Endothelial cell of umbilical vein (primary cell): ENCODE measurements around the gene TNFSF18. TPM values are rescaled to one million over a fixed set of nuclear protein-coding genes. Genes with fewer than 3 reads are reported as not detected.

Experiments
- Bru-seq: library from RNA; stranded (reverse); fragments of 400-500 nt; gene quantifications from one replicate; lab custom pipeline; 2021; lab: Mats Ljungman, UMichigan
- BruChase-seq, 2 experiments: library from RNA; stranded (reverse); fragments of 400-500 nt; gene quantifications; one replicate each; lab custom pipeline; 2021; lab: Mats Ljungman, UMichigan
- BruUV-seq: library from RNA; stranded (reverse); fragments of 400-500 nt; replicated peaks from 2 replicates; lab custom pipeline; 2021; lab: Mats Ljungman, UMichigan
- CTCF ChIA-PET: fragments of 300-600, 350-600 bp; sonication (Branson Sonifier 250); formaldehyde crosslinking; loops from one replicate; lab custom pipeline; 2021; ENCODE audit warnings: antibody characterized with exemption, inconsistent platforms; lab: Charles Lee
- POLR2A ChIA-PET: fragments of 300-600, 350-600 bp; sonication (Branson Sonifier 250); formaldehyde crosslinking; loops from one replicate; lab custom pipeline; 2021; ENCODE audit warnings: antibody characterized with exemption, inconsistent platforms; lab: Charles Lee
- DNase-seq: peaks from one replicate; pipeline ENCODE4 v3.0.0-alpha.2; 2011; ENCODE audit warnings: low read depth, low spot score
- FAIRE-seq: peaks from 2 replicates; lab custom pipeline; 2011; peaks lifted over from hg19 to GRCh38; lab: Jason Lieb, UNC
- H2AFZ ChIP-seq: 2 replicates; pipeline ENCODE4 v1.6.0; 2012; ENCODE audit warnings: low read depth, low read length, control low read depth, inconsistent platforms
- H3K27ac ChIP-seq: 2 replicates; pipeline ENCODE4 v1.5.1; 2011; ENCODE audit warnings: low read depth, mild to moderate bottlenecking, control low read depth, low read length, moderate library complexity; ENCODE audit not compliant: insufficient read depth
- H3K27me3 ChIP-seq, 2 experiments: 2 replicates each; pipeline versions ENCODE4 v1.6.0 to v1.6.1; 2011; ENCODE audit warnings: low read length in 2 of 2, mixed read lengths in 1 of 2; ENCODE audit not compliant: control insufficient read depth in 2 of 2, insufficient read depth in 2 of 2
- H3K36me3 ChIP-seq, 2 experiments: 2 replicates in 1 of 2; 3 replicates in 1 of 2; pipeline ENCODE4 v1.5.1; 2011; ENCODE audit warnings: low read length in 2 of 2, mild to moderate bottlenecking in 1 of 2, moderate library complexity in 1 of 2; ENCODE audit not compliant: control insufficient read depth in 2 of 2, insufficient read depth in 2 of 2; ENCODE audit errors: extremely low read depth in 1 of 2
- H3K4me1 ChIP-seq: 3 replicates; pipeline ENCODE4 v1.5.1; 2011; ENCODE audit warnings: mild to moderate bottlenecking, low read length; ENCODE audit not compliant: control insufficient read depth, insufficient read depth; ENCODE audit errors: extremely low read depth
- H3K4me2 ChIP-seq: 2 replicates; pipeline ENCODE4 v1.6.1; 2011; ENCODE audit warnings: low read length, control low read depth, mixed read lengths; ENCODE audit not compliant: insufficient read depth
- H3K4me3 ChIP-seq, 3 experiments: fragments of 200-600 bp in 1 of 3; sonication (generic), shearing (Covaris generic) in 1 of 3; replicated peaks in 1 of 3; 2 replicates each; pipeline ENCODE4 v1.5.1; 2011 to 2016; ENCODE audit warnings: control low read depth in 3 of 3, low read length in 3 of 3, mild to moderate bottlenecking in 2 of 3, inconsistent platforms in 1 of 3, low read depth in 1 of 3, moderate library complexity in 1 of 3; ENCODE audit not compliant: insufficient read depth in 1 of 3
- H3K79me2 ChIP-seq: 2 replicates; pipeline ENCODE4 v1.6.0; 2012; ENCODE audit warnings: low read length, inconsistent platforms; ENCODE audit not compliant: control insufficient read depth, insufficient read depth
- H3K9ac ChIP-seq: replicated peaks from 2 replicates; pipeline ENCODE3; 2011; ENCODE audit warnings: low read length, control low read depth; ENCODE audit not compliant: insufficient read depth; ENCODE audit errors: extremely low read depth
- H3K9me1 ChIP-seq: replicated peaks from 3 replicates; pipeline ENCODE4 v1.6.0; 2011; ENCODE audit warnings: mild to moderate bottlenecking, low read length; ENCODE audit not compliant: control insufficient read depth, insufficient read depth; ENCODE audit errors: extremely low read depth
- H3K9me3 ChIP-seq: replicated peaks from 2 replicates; pipeline ENCODE4 v1.5.1; 2012; ENCODE audit warnings: low read length, inconsistent platforms; ENCODE audit not compliant: control insufficient read depth, insufficient read depth
- H4K20me1 ChIP-seq: replicated peaks from 2 replicates; pipeline ENCODE3; 2011; ENCODE audit warnings: mild to moderate bottlenecking, low read length; ENCODE audit not compliant: control insufficient read depth, insufficient read depth; ENCODE audit errors: extremely low read depth
- CTCF ChIP-seq, 2 donors: IDR thresholded peaks; 1 replicate in 1 of 2; 2 replicates in 1 of 2; pipeline ENCODE4 v1.5.1; 2011; ENCODE audit warnings: low read length in 2 of 2, mild to moderate bottlenecking in 2 of 2, moderate library complexity in 2 of 2, control low read depth in 1 of 2, inconsistent platforms in 1 of 2, low read depth in 1 of 2; ENCODE audit not compliant: insufficient read depth in 1 of 2; ENCODE audit errors: extremely low read depth in 1 of 2
- EZH2 ChIP-seq: IDR thresholded peaks from 2 replicates; pipeline ENCODE4 v1.6.1; 2012; ENCODE audit warnings: borderline replicate concordance, low read depth, mild to moderate bottlenecking, moderate library complexity, low read length, inconsistent platforms; ENCODE audit not compliant: severe bottlenecking
- FOS ChIP-seq: IDR thresholded peaks from 2 replicates; pipeline ENCODE4 v1.6.1; 2011; ENCODE audit warnings: mild to moderate bottlenecking, low read length, moderate library complexity, borderline replicate concordance; ENCODE audit not compliant: insufficient read depth
- GATA2 ChIP-seq: IDR thresholded peaks from 2 replicates; pipeline ENCODE4 v1.7.0; 2011; ENCODE audit warnings: low read depth, mild to moderate bottlenecking, moderate library complexity, mixed read lengths, low read length; ENCODE audit not compliant: insufficient read length, insufficient read depth
- JUN ChIP-seq: IDR thresholded peaks from 2 replicates; pipeline ENCODE4 v1.6.1; 2011; ENCODE audit warnings: borderline replicate concordance, low read depth; ENCODE audit not compliant: insufficient read length, insufficient read depth
- MAX ChIP-seq: IDR thresholded peaks from 2 replicates; pipeline ENCODE4 v1.6.1; 2011; ENCODE audit not compliant: insufficient read depth, insufficient read length
- MYC ChIP-seq: IDR thresholded peaks from one replicate; pipeline ENCODE4 v1.6.1; 2011; ENCODE audit warnings: mild to moderate bottlenecking, low read depth, low read length
- POLR2A ChIP-seq: IDR thresholded peaks from 2 replicates; pipeline ENCODE4 v1.6.1; 2012; ENCODE audit warnings: low read depth, mild to moderate bottlenecking, control low read depth, low read length
- POLR2AphosphoS5 ChIP-seq: IDR thresholded peaks from 2 replicates; pipeline ENCODE4 v1.6.1; 2012; ENCODE audit warnings: low read depth, mild to moderate bottlenecking, control low read depth, low read length, moderate library complexity; ENCODE audit not compliant: insufficient read depth
- dilution Hi-C: fragments of 300-500 bp; cut with MboI; formaldehyde crosslinking; loops from one replicate; pipeline ENCODE4 v1.15.0; 2019; ENCODE audit warnings: low sequenced_read_pairs; ENCODE audit not compliant: extremely low pct_ligation_motif_present
- intact Hi-C: fragments of 100-400 bp; cut with micrococcal nuclease; formaldehyde crosslinking; loops from one replicate; pipeline ENCODE4 v1.10.0; 2022
- long read RNA-seq: library from polyadenylated mRNA; stranded (forward); transcript quantifications from one replicate; pipeline ENCODE4 v2.0.0, GENCODE V29; 2021
- polyA minus RNA-seq, 3 experiments: library from RNA; depleted of rRNA, polyadenylated mRNA; stranded (reverse); fragments of >200 nt; gene quantifications; 1 replicate in 1 of 3; 2 replicates in 2 of 3; pipeline ENCODE4 v1.2.3, GENCODE V29; 2011
- polyA plus RNA-seq, 4 experiments: library from polyadenylated mRNA; depleted of rRNA in 3 of 4; stranded (reverse) in 3 of 4; unstranded in 1 of 4; fragments of >200 nt; gene quantifications; 2 replicates each; pipeline versions ENCODE4 v1.2.1 to v1.2.3, GENCODE V29; 2011 to 2012; ENCODE audit warnings: missing spikeins in 1 of 4
- total RNA-seq: library from RNA; stranded (reverse); gene quantifications from 2 replicates; pipeline ENCODE4 v1.2.3, GENCODE V29; 2021

Gene TNFSF18
- total RNA-seq = 39.4 and 39.9 TPM in 2 replicates
- 13.0 and 15.3 TPM in 2 replicates for polyA plus RNA-seq
- polyA plus RNA-seq (2011; cell fraction: cytosol; rRNA removed) = 16.2 and 21.7 TPM in 2 replicates
- 11.4 and 11.5 TPM in 2 replicates for polyA plus RNA-seq (2011; cell fraction: nucleus; rRNA removed)
- 17.0 and 34.3 TPM in 2 replicates for polyA plus RNA-seq (2012)
- 14.6 and 17.8 TPM in 2 replicates for polyA minus RNA-seq
- not detected for polyA minus RNA-seq (2011; cell fraction: cytosol; rRNA and poly(A)+ RNA removed)
- polyA minus RNA-seq (2011; cell fraction: nucleus; rRNA and poly(A)+ RNA removed) = 11.3 and 13.7 TPM in 2 replicates
- percentile 90 among the genes with signal in this experiment for Bru-seq, nascent RNA
- percentile 64 among the genes with signal in this experiment for BruChase-seq, experiment 1, labeled RNA remaining after a 6-hour chase
- BruChase-seq, experiment 2, labeled RNA remaining after a 2-hour chase = percentile 77 among the genes with signal in this experiment
- long read RNA-seq, transcript TNFSF18-201 (3 exons, 2,008 nt) = major isoform, 162 of 165 reads
- long read RNA-seq, partial matches to known transcripts = 0 of 165 reads
- long read RNA-seq, other reads (novel, unspliced or antisense) = 3 of 165 reads

GRCh38 chr1:173050865-173051264, at the start of gene TNFSF18:
Gene TNFSF18 (minus strand): TSS chr1:173050941. CDS start chr1:173050896, 45 bp downstream.
- H3K27me3 ChIP-seq = no peaks in the 10 kb centered on the region
- H3K4me3 ChIP-seq = peak within 1 kb of the TSS in 2 of 3 experiments; percentile 1 to 63
- no TSS peak for BruUV-seq
- intact Hi-C loops = loop anchor here (1.0 to 5.0 kb wide), 8 partner anchors 8 to 225 kb away; no protein-coding TSS in a partner anchor
- CTCF ChIA-PET = interaction anchor here (0.8 to 2.0 kb wide), 8 partner anchors 11 to 308 kb away, joined by 3 to 11 read pairs (median 4); no protein-coding TSS in a partner anchor
- dilution Hi-C loops = no loop called here
- FAIRE-seq (peak; percentile 73), DNase-seq (peak; percentile 96)
- no peaks in the 10 kb centered on the region for H3K36me3 ChIP-seq
- H3K79me2 ChIP-seq = peaks cover 11% of the 10 kb centered on the region
- H3K4me1 ChIP-seq = peaks cover 52% of the 10 kb centered on the region
- no peaks in the 10 kb centered on the region for H3K9me3 ChIP-seq
- H2AFZ ChIP-seq = no peak within 1 kb of the TSS
- peak within 1 kb of the TSS; percentile 75 for H3K9ac ChIP-seq
- POLR2A ChIA-PET = interaction anchor here (0.7 to 1.5 kb wide), 4 partner anchors 103 to 156 kb away, joined by 3 to 7 read pairs (median 4); no protein-coding TSS in a partner anchor
- H3K4me2 ChIP-seq = peak within 1 kb of the TSS; percentile 71
- no peaks in the 10 kb centered on the region for H3K9me1 ChIP-seq
- TF ChIP-seq MAX (no peak), EZH2 (no peak), POLR2AphosphoS5 (peak; percentile 69)
- no peaks in the 10 kb centered on the region for H4K20me1 ChIP-seq
- peak within 1 kb of the TSS; percentile 54 for H3K27ac ChIP-seq

GRCh38 chr1:173099166-173099565, 48.4 kb upstream of the TNFSF18 start:
- POLR2A ChIA-PET = no interaction called here
- CTCF ChIA-PET = no interaction called here
- Histone ChIP-seq H3K27ac (no peak overlapping the region), H2AFZ (no peak overlapping the region), H3K36me3 (no peaks in the 10 kb centered on the region), H3K9ac (no peak overlapping the region), H3K9me3 (no peaks in the 10 kb centered on the region), H3K4me2 (no peak overlapping the region), H3K4me3 (no peak overlapping the region), H3K79me2 (no peaks in the 10 kb centered on the region), H4K20me1 (no peaks in the 10 kb centered on the region), H3K9me1 (no peaks in the 10 kb centered on the region), H3K4me1 (no peaks in the 10 kb centered on the region), H3K27me3 (no peaks in the 10 kb centered on the region)
- FAIRE-seq (no peak), DNase-seq (no peak)
- intact Hi-C loops = no loop called here
- TF ChIP-seq CTCF (IDR thresholded peaks at IDR 0.05; ENCODE audit: extremely low read depth in 1 of 2, insufficient read depth in 1 of 2, low read depth in 1 of 2, low read length in 2 of 2) (no peak), MYC (no peak), MAX (no peak), GATA2 (no peak), EZH2 (no peak), JUN (no peak), FOS (no peak), POLR2AphosphoS5 (no peak), POLR2A (no peak)
- no TSS peak for BruUV-seq
- dilution Hi-C loops = no loop called here
